GM12872 (cell line): Measurements from ENCODE around the gene AMTN.
A peak's percentile ranks its signal among the peaks of the same experiment; 100 is the strongest.

Experiments
- CTCF ChIP-seq: IDR thresholded peaks from 3 replicates; pipeline ENCODE4 v1.5.1; 2011; ENCODE audit warnings: low read depth, mild to moderate bottlenecking, low read length, moderate library complexity; ENCODE audit not compliant: insufficient read depth

The AMTN gene

DNA sequence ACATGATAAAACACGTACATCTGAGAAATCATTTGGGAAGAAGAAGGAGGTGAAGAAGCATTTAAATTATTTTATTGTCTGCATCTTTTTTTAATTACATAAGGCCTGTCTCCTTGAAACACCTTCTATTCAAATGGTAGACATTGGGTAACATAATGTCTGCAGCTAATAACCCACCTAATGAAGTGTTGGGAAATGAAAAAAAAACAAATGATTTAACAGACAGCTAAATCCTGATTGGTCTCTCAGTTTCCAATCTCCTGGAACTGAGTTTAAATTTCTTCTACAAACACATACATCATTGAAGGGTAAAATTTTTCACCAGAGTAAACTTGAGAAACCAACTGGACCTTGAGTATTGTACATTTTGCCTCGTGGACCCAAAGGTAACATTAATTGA lies at the start of gene AMTN:
Gene AMTN (plus strand): TSS at position 301 of the 400 bp plus-strand sequence. CDS start 209 bp downstream, outside the sequence.
- TF ChIP-seq CTCF: no peak

GRCh38 chr4:70471897-70472296 lies 46.5 kb upstream of the AMTN start, which contains the start of gene MUC7:
TSS of gene MUC7 (plus strand) at chr4:70472197. CDS start at chr4:70474022, 1,825 bp downstream.
- TF ChIP-seq CTCF: no peak

DNA sequence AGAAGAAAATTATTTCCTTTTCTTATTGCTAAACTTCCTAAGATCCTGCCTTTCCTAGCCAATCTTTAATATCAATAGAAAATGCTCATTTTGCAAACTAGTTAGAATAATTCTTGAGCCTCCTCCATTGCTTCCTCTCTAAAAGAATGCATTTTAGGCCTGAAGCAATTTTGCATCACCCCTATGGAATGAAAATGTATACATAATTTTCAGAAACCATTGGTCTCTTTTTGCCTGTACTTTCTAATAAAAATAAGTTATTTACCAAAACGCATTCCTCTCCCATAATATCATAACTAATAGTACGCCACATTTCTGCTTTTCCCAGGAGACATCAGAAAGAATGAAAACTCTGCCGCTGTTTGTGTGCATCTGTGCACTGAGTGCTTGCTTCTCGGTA lies 44.7 kb upstream of the AMTN start:
- no peak for TF ChIP-seq CTCF

DNA sequence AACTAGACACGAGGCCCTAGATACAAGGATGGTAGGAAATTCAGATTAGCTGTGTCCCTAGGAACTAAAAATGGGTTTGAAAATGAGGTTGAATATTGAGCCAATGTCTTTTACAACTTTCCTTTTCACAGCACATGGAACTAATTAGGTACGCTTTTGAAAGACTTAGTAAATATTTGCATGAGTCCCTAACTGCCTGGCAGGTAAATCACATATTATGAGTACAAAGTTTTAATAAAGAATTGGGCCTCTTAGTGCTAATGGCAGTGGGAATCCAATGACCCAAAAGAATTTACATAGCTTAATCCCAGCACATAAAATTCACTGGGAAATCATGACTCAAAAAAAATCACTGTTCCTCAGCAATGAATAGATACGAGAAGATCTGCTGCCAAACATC lies 29.6 kb upstream of the AMTN start:
- no peak for TF ChIP-seq CTCF

DNA sequence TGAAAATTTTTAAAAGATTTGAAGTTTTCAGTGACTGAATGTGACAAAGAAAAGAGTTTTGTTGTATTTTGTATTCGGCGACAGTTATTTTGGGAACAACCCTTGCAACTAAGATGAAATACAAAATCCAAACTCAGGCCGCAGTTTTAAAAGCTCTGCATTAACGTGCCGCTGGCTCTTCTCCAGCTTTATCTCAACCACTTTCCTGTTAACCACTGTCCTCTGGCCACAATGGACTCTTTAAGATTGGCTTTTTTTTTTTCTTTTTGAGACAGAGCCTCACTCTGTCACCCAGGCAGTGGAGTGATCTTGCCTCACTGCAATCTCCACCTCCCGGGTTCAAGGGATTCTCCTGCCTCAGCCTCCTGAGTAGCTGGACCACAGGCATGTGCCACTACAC lies 22.1 kb upstream of the AMTN start:
- TF ChIP-seq CTCF: no peak

- no peak for TF ChIP-seq CTCF
Observed at GRCh38 chr4:70504733-70505132, 13.6 kb upstream of the AMTN start.

- peak; percentile 98 for TF ChIP-seq CTCF
Observed at GRCh38 chr4:70505151-70505748, 13.1 kb upstream of the AMTN start.
